ENCODE measurements around the gene C16orf90.
"Not testable (repeated sequence)": the region's sequence is repeated elsewhere in the genome, so short reads cannot be mapped to it uniquely, and the experiment has no call there.

C16orf90 gene

DNA sequence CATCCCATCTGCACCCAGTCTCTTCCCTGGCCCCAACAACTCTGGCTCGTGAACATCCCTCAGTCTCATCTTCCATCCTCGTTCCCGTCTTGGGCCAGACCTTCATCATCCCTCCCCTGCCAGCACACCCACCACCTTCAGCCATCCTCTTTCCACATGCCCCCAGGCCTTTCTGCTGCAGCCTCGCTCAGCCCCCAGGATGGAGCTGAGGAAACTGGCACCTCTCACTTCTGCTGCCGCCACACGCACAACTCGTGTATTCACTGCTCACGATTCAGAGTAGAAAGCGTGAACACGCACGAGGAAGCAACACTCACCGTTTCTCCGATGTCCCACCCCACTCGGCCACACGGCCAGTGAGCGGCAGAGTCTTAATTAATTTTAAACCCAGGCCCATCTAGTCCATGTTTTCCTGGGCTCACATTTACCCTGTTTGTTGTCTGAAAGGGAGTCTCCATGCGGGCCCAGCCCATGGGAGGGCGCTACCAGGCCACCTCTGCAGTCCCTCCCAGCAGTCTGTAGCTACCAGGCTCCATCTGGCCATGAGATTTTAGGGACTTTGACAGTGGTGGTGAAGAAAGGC is 12.5 kb downstream of the C16orf90 start:
- no peak for DNase-seq

DNA sequence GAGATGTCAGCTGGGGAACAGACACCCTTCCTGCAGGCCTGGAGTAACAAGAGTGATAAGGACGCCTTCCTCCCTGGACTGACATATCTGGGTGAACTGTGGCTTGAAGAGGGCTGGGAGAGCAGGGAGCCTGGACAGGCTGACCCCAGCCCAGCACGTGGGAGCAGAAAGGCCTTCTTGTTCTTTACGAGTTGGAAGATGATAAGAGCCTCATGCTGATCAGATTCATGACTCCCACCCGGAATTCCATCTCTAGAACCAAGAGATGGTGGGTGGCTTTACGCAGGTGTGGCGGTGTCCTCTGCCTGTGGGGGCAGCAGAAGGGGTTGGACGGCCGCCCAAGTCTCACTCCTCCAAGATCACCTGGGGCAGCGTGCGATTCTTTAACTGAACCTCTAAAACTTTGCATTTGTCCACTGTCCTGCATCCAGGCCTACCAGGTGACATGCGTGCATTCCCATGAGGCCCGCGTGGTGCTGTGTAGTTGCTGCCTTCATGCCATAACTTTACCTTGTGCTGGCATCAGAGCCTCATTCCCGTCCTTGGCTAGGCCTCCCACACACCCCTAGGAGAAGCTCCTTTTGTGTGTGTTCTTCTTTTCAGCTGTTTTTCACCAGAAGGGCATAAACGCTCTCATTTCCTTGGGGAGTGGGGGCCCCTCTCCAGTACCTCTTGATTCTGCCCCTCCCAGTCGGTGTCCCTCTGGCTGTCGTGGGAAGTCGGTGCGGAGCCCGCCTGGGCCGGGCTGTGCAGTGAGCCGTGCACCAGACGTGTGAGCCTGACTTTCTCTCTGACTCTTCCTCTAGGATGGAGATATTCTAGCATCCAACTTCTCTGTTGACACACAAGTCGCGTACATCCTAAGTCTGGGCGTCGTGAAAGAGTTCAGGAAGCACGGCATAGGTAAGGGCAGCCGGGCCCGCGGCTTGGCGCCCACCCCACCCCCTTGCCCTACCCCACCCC is 13.3 kb downstream of the C16orf90 start:
- DNase-seq = no peak

DNA sequence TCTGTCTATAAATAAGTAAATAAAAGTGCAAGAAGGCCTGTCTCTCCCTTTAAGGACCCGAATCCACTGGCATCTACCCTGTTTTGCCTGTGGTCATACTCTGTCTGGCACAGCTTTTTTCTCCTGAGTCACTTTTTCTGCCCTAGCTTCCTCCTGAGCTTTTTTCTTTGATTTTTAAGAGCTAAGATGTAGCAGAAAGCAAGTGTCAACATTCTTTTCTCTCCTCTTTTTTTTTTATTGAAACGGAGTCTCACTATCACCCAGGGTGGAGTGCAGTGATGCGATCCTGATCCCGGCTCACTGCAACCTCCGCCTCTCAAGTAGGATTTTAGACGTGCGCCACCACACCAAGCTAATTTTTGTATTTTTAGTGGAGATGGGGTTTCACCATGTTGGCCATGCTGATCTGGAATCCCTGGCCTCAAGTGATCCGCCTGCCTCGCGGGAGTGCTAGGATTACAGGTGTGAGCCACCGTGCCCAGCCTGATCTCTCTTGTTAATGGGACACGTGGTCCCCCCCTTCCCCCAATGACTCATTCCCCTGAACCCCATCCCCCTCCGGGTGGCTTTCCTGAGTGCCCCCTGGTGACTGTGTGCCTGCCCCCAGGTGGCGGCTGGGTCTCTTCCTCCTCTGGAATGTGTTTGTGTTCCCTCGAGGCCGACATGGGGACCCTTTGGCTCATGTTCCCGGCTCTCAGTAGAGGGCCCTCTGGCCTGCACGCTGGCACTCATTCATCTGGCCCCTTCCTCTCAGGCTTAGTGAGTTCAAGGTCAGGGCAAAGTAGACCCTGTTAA is 14.2 kb downstream of the C16orf90 start:
- no peak for DNase-seq

DNA sequence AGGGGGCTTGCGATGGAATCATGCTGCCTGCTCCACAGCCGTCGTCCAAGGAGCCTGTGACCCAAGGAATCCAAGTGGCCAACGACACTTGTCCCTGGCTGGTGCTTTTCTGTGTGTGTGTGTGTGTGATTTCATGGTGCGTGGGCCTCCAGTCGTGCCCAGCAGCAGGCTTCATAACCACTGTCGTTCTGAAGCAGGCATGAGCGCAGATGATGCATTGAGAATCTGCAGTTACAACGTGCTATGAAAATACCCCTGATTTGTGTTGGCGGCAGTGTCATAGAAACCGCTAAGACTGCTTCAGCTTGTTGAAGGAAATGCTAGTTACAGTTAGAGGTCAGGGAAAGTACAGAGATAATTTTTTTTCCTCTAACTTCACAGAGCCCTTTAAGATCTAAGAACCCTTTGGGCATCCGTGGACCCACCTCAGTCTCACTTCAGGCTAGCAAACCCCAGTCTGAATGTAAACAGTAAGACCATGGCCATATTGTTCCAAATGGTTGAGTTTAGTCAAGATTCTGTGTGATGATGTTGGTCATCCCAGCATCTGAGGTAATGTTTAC is 15.6 kb downstream of the C16orf90 start:
- no peak for DNase-seq

DNA sequence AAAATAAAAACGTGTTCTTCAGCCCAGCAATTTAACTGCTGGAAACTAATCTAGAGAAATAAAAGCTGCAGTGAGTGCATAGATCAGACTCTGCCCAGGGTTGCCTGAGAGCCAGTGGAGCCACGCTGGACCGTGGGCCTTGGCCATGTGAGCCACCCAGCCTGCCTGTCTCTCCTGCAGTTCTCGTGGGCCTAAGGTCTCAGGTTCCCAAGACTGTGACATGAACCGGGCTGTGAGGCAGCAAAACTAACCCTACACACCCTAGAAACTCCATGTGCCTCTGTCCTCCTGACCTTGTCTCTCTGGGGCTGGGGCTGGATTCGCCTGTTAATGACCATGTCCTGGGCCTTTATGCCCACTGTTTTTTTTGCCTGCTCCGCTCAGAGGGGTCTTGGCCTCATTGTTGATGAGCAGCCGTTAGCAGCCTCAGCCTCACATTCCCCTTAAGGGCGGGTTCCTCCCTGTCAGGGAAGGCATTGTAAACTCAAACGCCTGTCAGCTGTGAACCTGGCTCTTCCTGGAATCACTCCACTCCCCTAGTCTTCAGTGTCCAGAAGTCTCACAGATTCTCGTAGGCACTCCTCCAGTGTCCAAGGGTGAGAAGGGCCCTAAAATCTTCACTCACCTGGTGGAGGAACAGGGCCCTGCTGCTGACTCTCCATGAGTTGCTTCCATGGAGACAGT is 16.9 kb downstream of the C16orf90 start:
- DNase-seq = no peak

DNA sequence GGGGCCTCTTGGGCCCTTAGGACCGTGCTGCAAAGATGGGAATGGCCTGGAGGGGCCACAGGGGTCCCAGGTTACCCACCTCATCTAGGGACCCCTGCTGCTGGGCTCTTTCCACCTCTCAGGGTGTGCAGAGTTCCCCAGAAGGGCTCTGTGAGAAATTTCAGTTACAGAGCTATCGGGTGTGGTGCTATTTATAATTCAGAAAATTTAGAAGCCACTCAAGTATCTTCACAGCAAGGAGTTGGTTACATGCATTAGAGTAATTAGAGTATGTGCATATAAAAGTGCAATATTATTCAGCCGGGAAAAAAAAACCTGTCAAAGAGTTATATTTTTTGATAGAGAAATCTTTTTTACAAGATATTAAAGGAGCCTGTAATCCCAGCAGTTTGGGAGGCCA is 18.9 kb downstream of the C16orf90 start:
- no peak for DNase-seq

DNA sequence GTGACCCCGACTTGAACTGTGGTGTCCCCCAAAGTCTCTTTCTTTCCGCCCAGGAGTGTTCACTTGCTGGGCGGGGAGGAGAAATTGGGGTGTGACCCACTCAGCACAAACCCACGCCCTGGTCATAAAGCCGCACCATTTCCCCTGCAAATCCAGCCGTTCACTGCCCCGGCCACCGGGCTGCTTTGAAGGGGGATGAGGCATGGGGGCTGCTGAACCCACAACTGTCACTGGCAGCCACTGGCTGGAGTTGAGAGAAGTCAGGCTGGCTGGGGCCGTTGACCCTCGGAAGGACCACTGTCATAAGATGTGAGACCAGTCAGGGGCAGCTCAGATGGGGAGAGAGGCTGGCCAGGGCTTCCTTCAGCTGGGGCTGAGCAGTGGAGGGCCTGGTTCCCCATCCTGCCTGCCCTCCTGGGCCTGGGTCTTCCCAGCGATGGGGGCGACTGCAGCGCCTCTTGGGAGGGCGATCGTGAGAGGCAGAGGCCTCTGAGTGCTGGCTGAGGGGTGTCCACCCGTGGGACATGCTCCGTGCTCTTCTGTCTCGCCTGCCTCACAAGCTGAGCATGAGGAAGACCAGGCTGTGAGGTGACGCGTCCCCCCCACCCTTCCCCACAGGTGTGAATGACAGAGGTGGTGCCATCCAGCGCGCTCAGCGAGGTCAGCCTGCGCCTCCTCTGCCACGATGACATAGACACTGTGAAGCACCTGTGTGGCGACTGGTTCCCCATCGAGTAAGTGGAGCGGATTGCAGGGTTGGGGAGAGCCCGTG is 19.5 kb downstream of the C16orf90 start:
- no peak for DNase-seq

DNA sequence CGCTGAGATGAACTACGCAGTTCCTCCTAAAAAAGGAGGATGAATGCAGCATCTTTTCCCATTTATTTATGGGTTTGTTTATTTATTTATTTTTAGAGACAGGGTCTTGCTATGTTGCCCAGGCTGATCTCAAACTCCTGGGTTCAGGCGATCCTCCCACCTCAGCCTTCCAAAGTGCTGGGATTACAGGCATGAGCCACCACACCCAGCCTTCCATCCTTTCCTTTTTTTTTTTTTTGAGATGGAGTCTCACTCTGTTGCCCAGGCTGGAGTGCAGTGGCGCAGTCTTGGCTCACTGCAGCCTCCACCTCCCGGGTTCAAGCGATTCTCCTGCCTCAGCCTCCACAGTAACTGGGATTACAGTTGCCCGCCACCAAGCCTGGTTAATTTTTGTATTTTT is 20.4 kb downstream of the C16orf90 start:
- DNase-seq = not testable (repeated sequence)

DNA sequence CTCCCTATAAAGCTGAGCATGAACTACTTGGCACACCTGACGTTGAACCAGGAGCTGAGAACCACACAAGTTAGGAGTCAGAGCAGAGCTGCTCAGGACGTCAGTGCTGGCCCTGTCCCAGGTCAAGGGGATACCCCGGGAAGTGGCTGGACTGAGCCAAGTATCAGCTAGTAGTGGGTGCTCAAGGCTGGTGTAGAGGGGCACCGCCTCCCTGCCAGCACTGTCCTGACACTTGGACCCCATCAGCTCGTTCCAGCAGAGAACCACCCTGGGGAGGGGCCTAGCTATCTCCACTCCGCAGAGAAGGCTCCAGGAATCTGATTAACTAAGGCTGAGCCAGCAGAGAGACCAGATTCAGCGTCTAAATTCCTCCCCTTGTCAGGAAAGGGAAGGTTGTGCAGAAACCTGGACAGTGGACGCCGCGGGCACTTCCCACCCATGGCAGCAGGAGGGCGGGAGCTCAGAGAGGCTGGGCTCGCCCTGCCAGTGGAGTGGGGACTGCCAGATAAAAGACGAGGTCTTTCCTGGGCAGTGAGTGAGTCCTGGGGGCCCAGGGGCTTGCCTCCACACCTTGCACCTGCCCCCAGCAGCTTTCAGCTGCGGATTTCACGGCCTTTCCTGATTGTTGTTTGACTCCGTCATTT is 21.0 kb downstream of the C16orf90 start:
- DNase-seq = no peak

DNA sequence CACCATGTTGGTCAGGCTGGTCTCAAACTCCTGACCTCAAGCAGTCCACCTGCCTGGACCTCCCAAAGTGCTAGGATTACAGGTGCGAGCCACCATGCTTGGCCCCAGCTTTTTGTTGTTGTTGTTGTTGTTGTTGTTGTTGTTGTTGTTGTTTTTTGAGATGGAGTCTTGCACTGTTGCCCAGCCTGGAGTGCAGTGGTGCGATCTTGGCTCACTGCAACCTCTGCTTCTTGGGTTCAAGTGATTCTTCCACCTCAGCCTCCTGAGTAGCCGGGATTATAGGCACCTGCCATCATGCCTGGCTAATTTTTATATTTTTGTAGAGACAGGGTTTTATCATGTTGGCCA is 21.7 kb downstream of the C16orf90 start:
- DNase-seq = not testable (repeated sequence)

DNA sequence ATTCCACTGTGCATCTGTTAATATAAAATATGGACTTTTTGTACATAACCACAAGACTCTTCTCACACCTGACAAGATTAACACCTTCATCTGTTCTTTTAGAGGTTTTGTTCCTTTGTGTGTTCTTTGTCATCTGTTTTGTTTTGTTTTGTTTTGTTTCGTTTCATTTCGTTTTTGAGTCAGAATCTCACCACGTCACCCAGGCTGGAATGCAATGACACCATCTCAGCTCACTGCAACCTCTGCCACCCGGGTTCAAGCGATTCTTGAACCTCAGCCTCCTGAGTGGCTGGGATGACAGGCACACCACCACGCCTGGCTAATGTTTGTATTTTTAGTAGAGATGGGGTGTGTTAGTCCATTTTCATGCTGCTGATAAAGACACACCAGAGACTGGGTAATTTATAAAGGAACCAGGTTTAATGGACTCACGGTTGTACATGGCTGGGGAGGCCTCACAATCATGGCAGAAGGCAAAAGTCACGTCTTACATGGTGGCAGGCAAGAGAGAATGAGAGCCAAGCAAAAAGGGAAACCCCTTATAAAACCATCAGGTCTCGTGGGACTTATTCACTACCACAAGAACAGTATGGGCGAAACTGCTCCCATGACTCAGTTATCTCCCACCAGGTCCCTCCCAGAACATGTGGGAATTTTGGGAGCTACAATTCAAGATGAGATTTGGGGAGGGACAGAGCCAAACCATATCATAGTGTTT is 22.3 kb downstream of the C16orf90 start:
- no peak for DNase-seq

DNA sequence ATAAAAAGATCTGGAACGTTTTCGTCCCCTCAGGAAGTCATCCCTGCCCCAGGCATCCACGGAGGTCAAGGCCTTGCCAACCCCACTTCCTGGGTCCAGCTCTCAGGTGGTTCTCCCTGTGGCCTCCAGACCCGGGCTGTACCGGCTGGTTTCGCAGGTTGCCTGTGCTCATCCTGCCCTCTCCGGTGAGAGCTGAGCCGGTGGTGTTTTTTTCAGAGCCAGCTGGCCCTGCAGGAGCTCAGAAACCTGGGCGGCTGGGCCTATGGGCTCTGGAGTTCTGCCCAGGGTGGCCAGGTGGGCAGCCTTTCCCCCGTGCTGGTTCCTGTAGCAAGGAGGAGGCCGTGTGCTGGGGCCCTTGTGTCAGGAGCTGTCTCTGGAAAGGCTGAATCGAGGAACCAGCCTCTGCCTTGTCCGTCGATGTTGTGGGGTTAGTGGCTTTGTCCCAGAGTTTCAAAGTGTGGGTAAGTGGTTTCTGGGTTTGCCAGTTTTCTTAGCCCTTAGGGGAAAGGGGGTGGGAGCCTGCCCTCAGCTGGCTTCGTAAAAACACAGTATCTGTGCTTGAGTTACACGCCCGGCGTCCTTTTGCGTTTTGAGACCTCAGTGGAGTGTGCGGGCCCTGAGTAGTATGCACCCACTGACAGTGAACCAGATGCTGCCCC is 23.6 kb downstream of the C16orf90 start:
- no peak for DNase-seq

DNA sequence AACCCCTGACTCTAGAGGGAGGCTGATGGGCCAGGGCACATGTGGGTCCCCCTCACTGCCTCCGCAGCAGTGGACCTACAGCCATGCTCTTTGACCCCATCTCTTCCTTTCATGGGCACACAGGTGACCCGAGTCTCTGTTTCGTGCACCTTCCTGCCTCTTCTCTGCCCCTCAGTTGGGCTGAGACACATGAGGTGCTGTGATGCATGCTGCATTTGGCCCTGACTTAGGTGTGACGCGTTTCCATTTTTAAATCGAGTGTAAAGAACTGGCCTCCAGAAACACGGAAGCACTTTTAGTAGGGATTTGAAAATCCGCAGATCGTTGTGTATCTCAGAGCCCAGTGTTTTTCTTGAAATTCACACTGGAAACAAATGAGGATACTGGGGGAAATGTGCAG is 24.6 kb downstream of the C16orf90 start:
- no peak for DNase-seq

DNA sequence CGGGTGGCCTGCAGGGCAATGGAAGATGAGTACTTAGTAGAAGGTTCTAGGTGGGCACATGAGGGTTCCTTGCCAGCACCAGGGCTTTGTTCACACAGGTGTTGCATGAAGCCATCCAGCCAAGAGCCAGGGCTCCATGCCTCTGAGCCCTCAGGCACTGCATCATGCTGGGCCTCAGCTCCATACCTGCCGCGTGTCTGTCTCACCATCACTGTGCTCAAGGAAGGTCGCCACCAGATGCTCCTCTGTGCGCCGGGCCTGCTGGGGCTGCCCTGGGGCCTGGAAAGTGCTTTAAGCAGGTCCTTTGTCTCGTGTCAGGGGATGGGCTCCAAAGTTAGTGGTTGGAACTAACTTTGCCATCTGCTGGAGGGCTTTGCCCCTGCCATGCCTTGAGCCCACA is 25.6 kb downstream of the C16orf90 start:
- DNase-seq = no peak

DNA sequence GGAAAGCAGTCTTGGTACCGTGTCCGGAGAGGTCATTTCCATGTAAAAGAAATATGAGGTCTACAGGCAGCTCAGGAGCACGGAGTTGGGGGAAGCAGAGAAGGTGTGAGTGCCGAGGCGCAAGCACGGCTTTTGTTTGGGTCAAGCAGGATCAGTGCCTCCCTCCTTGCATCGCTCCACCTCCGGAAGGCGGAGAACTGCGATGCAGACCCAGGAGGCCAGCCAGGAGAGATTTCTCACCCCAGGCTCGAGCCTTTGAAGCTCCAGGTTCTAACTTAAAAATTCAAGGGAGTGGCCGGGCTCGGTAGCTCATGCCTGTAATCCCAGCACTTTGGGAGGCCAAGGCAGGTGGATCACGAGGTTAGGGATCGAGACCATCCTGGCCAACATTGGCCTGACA is 26.8 kb downstream of the C16orf90 start:
- DNase-seq = no peak

DNA sequence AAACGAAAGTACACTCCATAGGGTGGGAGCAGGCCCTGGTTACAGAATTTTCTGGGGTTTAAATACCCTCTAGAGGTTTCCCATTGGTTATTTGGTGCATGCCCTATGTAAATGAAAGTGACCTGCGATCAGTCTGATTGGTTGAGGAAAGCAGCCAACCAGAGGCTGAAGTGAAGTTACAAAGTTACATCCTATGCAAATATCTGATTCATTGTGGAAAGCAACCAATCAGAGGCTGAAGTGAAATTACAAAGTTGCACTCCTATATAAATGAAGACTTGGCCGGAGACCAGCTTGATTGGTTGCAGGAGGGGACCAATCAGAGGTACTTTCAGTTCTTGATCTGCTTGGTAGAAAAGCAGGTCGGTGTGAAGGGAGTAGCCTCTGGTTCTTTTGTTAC is 27.4 kb downstream of the C16orf90 start:
- no peak for DNase-seq

DNA sequence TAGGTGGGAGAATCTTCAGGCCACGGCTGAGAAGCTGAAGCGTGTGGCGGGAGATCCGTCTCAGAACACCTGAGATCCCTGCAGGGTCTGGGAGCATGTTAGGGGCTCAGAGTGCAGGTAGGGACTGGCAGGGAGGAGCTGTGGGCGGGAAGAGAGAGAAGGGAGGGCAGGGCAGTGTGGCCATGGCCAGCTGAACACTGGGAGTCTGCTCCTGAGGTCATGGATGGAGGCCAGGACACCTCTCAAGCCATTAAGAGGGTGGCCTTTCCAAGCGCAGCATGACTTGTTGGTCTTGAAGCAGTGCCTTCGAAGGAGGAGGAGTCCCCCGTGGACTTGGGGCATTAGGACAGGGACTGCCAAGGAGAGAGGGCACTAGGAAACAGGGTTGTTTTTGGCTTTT is 28.1 kb downstream of the C16orf90 start:
- DNase-seq = no peak

DNA sequence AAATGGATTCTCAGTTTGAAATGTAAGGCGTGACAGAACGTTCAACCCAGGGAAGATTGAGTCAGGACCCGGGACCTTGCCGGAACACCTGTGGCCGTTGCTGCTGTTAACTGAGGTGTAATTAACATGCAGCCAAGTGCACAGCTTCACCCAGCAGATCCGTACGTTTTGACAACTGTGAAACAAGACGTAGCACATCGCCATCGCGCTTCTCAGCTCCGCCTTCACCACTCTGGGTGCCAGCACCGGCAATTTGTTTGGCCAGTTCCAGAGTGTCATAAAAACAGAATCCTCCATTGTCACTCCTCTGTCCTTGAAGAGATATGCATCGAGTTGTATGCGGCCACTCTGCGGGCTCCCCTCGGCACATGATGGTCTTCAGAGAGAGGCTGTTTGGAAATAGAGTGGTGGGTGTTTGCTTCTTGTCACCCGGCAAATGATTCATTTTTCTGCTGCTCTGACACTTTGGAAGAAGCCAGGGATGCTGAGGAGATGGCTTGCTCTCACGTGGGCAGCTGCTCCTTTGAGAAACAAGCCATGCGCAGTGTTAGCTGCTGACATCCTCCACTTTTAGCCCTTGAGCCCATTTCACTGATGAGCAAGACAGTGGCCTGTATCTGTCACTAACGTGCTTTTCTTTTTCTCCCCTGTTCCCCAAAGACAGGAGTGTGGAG is 29.2 kb downstream of the C16orf90 start:
- no peak for DNase-seq

DNA sequence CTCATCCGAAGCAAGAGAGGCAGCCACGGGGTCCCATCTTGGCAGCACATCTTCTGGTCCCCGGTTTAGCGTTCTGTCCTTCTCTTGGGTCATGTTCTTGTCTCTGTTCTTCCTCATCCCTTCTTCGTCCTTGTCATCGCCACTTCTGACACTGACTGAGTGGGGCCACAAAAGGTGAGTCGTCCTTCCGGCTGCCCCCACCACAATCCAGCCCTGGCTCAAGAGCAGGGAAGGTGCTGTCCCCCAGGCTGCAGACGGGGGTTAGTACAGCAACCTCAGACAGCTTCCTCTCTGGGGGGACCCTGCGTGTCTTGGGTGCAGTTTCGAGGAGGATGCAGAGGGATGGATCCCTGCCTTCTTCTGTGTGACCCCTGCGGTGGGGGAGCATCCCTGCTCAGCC is 30.0 kb downstream of the C16orf90 start:
- DNase-seq = no peak

DNA sequence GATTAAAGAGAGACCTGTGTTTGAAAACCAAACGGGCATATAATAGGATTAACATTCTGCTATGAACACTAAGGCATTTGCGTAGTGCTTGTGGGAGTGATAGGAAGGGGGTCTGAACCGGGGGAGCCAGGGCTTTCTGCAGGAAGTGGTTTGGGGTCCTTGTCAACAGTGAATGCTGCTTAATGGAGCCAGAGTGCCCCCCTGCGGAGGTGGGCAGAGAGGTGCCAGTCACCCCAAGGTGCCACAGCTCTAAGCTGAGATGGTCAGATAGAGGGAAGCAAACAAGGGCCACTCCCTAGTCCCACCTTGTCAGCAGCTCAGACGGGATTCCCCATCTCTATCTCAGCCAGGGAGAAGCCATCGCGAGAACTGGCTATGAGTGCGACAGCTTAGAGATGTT is 34.1 kb downstream of the C16orf90 start:
- no peak for DNase-seq

Data from NCI-H446 treated with DMSO at 0.1 percent for 48 hours (cell line).